Hepatocyte (in vitro differentiated cells): ENCODE results near the gene CIDEC. TPM values are rescaled to one million over a fixed set of nuclear protein-coding genes. Genes with fewer than 3 reads are reported as not detected.

ENCODE experiments used
- DNase-seq: peaks from one replicate; pipeline ENCODE4 v3.0.0-alpha.2; 2016; ENCODE audit warnings: low spot score
- H2AFZ ChIP-seq: fragments of 200-600 bp; sonication (generic); 2 replicates; pipeline ENCODE4 v1.6.0; 2016; ENCODE audit warnings: antibody characterized with exemption, mild to moderate bottlenecking
- H3K27ac ChIP-seq: fragments of 200-600 bp; sonication (generic); 2 replicates; pipeline ENCODE4 v1.5.1; 2016; ENCODE audit warnings: mild to moderate bottlenecking
- H3K27me3 ChIP-seq: fragments of 200-600 bp; sonication (generic); 2 replicates; pipeline ENCODE4 v1.6.1; 2016
- H3K36me3 ChIP-seq: fragments of 200-600 bp; sonication (generic); replicated peaks from 2 replicates; pipeline ENCODE4 v1.5.1; 2016; ENCODE audit warnings: low read depth; ENCODE audit not compliant: insufficient read depth
- H3K4me1 ChIP-seq: fragments of 200-600 bp; sonication (generic); 2 replicates; pipeline ENCODE4 v1.5.1; 2016; ENCODE audit warnings: mild to moderate bottlenecking, moderate library complexity; ENCODE audit not compliant: insufficient read depth
- H3K4me2 ChIP-seq: fragments of 200-600 bp; sonication (generic); 2 replicates; pipeline ENCODE4 v1.6.0; 2016
- H3K4me3 ChIP-seq: fragments of 200-600 bp; sonication (generic); 2 replicates; pipeline ENCODE4 v1.5.1; 2016; ENCODE audit warnings: mild to moderate bottlenecking
- H3K79me2 ChIP-seq: fragments of 200-600 bp; sonication (generic); 2 replicates; pipeline ENCODE4 v1.6.0; 2017; ENCODE audit warnings: mild to moderate bottlenecking
- H3K9me2 ChIP-seq: fragments of 200-600 bp; sonication (generic); replicated peaks from 2 replicates; pipeline ENCODE4 v1.6.0; 2017; ENCODE audit warnings: mild to moderate bottlenecking; ENCODE audit not compliant: insufficient read depth
- H3K9me3 ChIP-seq: fragments of 200-600 bp; sonication (generic); 2 replicates; pipeline ENCODE4 v1.5.1; 2016; ENCODE audit warnings: low read depth, mild to moderate bottlenecking
- H4K20me1 ChIP-seq: fragments of 200-600 bp; sonication (generic); 2 replicates; pipeline ENCODE4 v1.6.0; 2016; ENCODE audit warnings: mild to moderate bottlenecking; ENCODE audit not compliant: insufficient read depth, poor library complexity, severe bottlenecking
- CTCF ChIP-seq: fragments of 200-600 bp; sonication (generic); IDR thresholded peaks from 2 replicates; pipeline ENCODE4 v1.5.1; 2016; ENCODE audit warnings: antibody characterized with exemption, mild to moderate bottlenecking; ENCODE audit not compliant: poor library complexity
- EZH2 ChIP-seq: fragments of 200-600 bp; sonication (generic); IDR thresholded peaks from 2 replicates; pipeline ENCODE4 v1.6.1; 2016; ENCODE audit warnings: antibody characterized with exemption, mild to moderate bottlenecking, borderline replicate concordance
- EZH2phosphoT487 ChIP-seq: fragments of 200-600 bp; sonication (generic); IDR thresholded peaks from one replicate; pipeline ENCODE4 v1.6.1; 2018; ENCODE audit warnings: antibody characterized with exemption, mild to moderate bottlenecking, low read depth, moderate library complexity; ENCODE audit not compliant: unreplicated experiment, severe bottlenecking
- WGBS: methylation state at CpG from one replicate; pipeline ENCODE4 v1.1.6; 2016; ENCODE audit warnings: low lambda C conversion rate; ENCODE audit errors: missing lambda C conversion rate; 5-methylcytosine and 5-hydroxymethylcytosine counted together
- polyA plus RNA-seq: library from polyadenylated mRNA; unstranded; fragments of >200 nt; fragmentation: Nextera tagmentation; extraction: Ambion mirVana; gene quantifications from 2 replicates; pipeline ENCODE4 v1.2.1, GENCODE V29; 2016
- total RNA-seq: library from RNA; depleted of rRNA; stranded (reverse); fragments of >200 nt; gene quantifications from 2 replicates; pipeline ENCODE4 v1.2.3, GENCODE V29; 2014

The CIDEC gene
- total and polyA plus RNA-seq, 2 experiments from 2014 or later: 16.6 to 37.3 TPM

GRCh38 chr3:9917820-9918219 is 37.8 kb upstream of the CIDEC start:
- Histone ChIP-seq H2AFZ (no peak overlapping the region), H3K4me3 (no peak overlapping the region), H3K27me3 (no peaks in the 10 kb centered on the region), H4K20me1 (no peaks in the 10 kb centered on the region), H3K4me1 (peaks cover 40% of the 10 kb centered on the region), H3K9me3 (no peaks in the 10 kb centered on the region), H3K27ac (no peak overlapping the region), H3K9me2 (no peaks in the 10 kb centered on the region), H3K36me3 (no peaks in the 10 kb centered on the region), H3K79me2 (peaks cover 12% of the 10 kb centered on the region), H3K4me2 (peak overlapping the region; percentile 94)
- no peak for TF ChIP-seq CTCF
- TF ChIP-seq EZH2phosphoT487: no peak
- TF ChIP-seq EZH2: no peak
- DNase-seq: no peak
- 92% methylated on average over 10 of the region's 10 CpGs for WGBS

GRCh38 chr3:9916734-9917680 is 37.0 kb upstream of the CIDEC start, which contains the start of gene IL17RC:
Gene IL17RC, plus strand, starts transcription at chr3:9917098. Its CDS starts 218 bp downstream, at chr3:9917316.
- Histone ChIP-seq H4K20me1 (no peaks in the 10 kb centered on the region), H3K36me3 (no peaks in the 10 kb centered on the region), H3K79me2 (peaks cover 12% of the 10 kb centered on the region), H3K9me2 (no peaks in the 10 kb centered on the region), H2AFZ (peak within 1 kb of the TSS; percentile 69), H3K9me3 (no peaks in the 10 kb centered on the region), H3K4me3 (peak within 1 kb of the TSS; percentile 59), H3K4me2 (peak within 1 kb of the TSS; percentile 94), H3K27me3 (no peaks in the 10 kb centered on the region), H3K27ac (peak within 1 kb of the TSS; percentile 91), H3K4me1 (peaks cover 45% of the 10 kb centered on the region)
- peak; percentile 94 for DNase-seq
- WGBS: 21% methylated on average over 15 of the region's 19 CpGs
- TF ChIP-seq CTCF (no peak), EZH2phosphoT487 (no peak), EZH2 (no peak)

GRCh38 chr3:9916346-9916733 is 36.3 kb upstream of the CIDEC start:
- WGBS: 72% methylated on average over 6 of the region's 7 CpGs
- H3K27ac ChIP-seq: peak overlapping the region; percentile 91
- H3K4me2 ChIP-seq: peak overlapping the region; percentile 94
- no peaks in the 10 kb centered on the region for H3K9me2 ChIP-seq
- no peak overlapping the region for H3K4me3 ChIP-seq
- H3K79me2 ChIP-seq: peaks cover 12% of the 10 kb centered on the region
- no peak overlapping the region for H2AFZ ChIP-seq
- H3K36me3 ChIP-seq: no peaks in the 10 kb centered on the region
- no peaks in the 10 kb centered on the region for H4K20me1 ChIP-seq
- TF ChIP-seq EZH2phosphoT487: no peak
- no peaks in the 10 kb centered on the region for H3K9me3 ChIP-seq
- H3K4me1 ChIP-seq: peaks cover 45% of the 10 kb centered on the region
- H3K27me3 ChIP-seq: no peaks in the 10 kb centered on the region
- no peak for DNase-seq
